Measurements from ENCODE around the gene CDKN1C. TPM values are rescaled to one million over a fixed set of nuclear protein-coding genes. Genes with fewer than 3 reads are reported as not detected.

CDKN1C gene
- total RNA-seq, 1 donor from 2014 or later = 9.5 TPM

- DNase-seq (ENCODE audit: low read depth) (no peak), FAIRE-seq (no peak)
- Histone ChIP-seq H3K27me3 (ENCODE audit: control insufficient read depth, insufficient read depth, low read length) (peaks cover 3% of the 10 kb centered on the region), H3K4me3 (ENCODE audit: low read depth, low read length) (no peak overlapping the region), H3K36me3 (ENCODE audit: control insufficient read depth, insufficient read depth, low read length) (no peaks in the 10 kb centered on the region)
- TF ChIP-seq CTCF (IDR thresholded peaks at IDR 0.05; ENCODE audit: insufficient read depth, low read length, severe bottlenecking) = no peak
These were observed 46.8 kb downstream of the CDKN1C start for GRCh38 chr11:2838676-2839294.

DNA sequence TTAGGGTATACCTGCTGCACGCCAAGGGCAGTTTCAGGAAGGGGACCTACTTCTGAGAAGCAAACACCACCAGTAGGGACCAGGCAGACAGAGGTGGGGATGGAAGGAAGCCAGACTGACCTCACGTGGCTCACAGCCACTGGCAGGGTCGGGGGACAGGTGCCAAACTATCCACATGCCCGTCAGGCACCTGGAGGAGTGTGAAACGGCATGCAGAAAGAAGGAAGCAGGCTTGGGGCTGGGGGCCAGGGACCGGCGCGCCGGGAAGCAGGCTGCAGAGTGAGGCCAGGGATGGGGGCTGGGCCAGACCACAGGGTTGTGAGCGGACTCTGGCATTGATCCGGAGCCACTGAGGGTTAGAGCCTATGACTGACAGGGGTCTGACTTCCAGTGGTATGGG is 47.5 kb downstream of the CDKN1C start:
- Histone ChIP-seq H3K4me3 (ENCODE audit: low read depth, low read length) (no peak overlapping the region), H3K36me3 (ENCODE audit: control insufficient read depth, insufficient read depth, low read length) (no peaks in the 10 kb centered on the region), H3K27me3 (ENCODE audit: control insufficient read depth, insufficient read depth, low read length) (peaks cover 3% of the 10 kb centered on the region)
- DNase-seq (ENCODE audit: low read depth) (no peak), FAIRE-seq (no peak)
- no peak for TF ChIP-seq CTCF (IDR thresholded peaks at IDR 0.05; ENCODE audit: insufficient read depth, low read length, severe bottlenecking)

DNA sequence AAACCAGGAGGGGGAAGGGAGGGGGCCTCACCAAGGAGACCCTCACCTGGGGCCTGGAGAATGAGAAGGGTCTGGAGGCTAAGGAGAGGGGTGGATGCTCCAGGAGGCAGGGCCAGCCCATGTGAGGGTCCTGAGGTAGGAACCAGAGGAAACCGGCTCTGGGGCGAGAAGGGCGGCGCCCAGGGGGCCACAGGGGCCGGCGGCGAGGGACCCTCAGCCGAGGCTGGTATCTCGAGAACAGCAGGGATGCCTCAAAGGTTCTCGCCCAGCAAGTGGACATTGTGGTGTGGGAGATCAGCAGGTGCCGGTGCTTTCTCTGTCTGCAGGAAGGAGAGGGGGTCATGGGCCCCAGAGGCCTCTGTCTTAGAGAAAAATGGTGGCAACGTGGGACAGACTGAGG is 47.9 kb downstream of the CDKN1C start:
- Histone ChIP-seq H3K4me3 (ENCODE audit: low read depth, low read length) (no peak overlapping the region), H3K27me3 (ENCODE audit: control insufficient read depth, insufficient read depth, low read length) (peaks cover 3% of the 10 kb centered on the region), H3K36me3 (ENCODE audit: control insufficient read depth, insufficient read depth, low read length) (no peaks in the 10 kb centered on the region)
- no peak for DNase-seq (ENCODE audit: low read depth)
- no peak for TF ChIP-seq CTCF (IDR thresholded peaks at IDR 0.05; ENCODE audit: insufficient read depth, low read length, severe bottlenecking)
- no peak for FAIRE-seq

DNA sequence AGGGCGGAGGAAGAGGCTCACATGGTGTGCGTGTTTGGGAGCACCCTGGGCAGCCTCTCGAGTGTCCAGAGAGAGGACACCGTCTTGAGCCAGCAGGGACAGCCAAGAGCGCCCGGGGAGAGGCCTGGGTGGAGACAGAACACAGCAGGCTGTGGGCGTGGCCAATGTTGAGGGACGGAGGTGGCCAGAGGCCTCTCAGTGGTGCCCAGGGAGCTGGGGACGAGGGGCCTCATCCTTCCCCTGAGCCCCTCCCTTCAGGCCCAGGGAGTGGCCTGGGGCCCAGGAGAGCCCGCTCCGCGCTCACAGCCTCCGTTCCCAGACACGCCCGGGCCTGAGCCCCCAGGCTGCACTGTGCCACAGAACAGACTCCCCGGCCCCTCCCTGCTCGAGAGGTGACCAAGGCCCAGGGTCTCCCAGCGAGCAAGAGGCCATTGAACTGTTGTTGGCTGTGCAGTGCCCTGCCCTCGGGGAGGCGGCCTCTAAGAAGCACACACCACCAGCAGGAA is 48.4 kb downstream of the CDKN1C start:
- DNase-seq (ENCODE audit: low read depth) (peak; percentile 10), FAIRE-seq (no peak)
- TF ChIP-seq CTCF (IDR thresholded peaks at IDR 0.05; ENCODE audit: insufficient read depth, low read length, severe bottlenecking) = peak; percentile 38
- Histone ChIP-seq H3K36me3 (ENCODE audit: control insufficient read depth, insufficient read depth, low read length) (no peaks in the 10 kb centered on the region), H3K4me3 (ENCODE audit: low read depth, low read length) (no peak overlapping the region), H3K27me3 (ENCODE audit: control insufficient read depth, insufficient read depth, low read length) (peaks cover 3% of the 10 kb centered on the region)

GRCh38 chr11:2836315-2837095 is 49.1 kb downstream of the CDKN1C start:
- Histone ChIP-seq H3K4me3 (ENCODE audit: low read depth, low read length) (no peak overlapping the region), H3K27me3 (ENCODE audit: control insufficient read depth, insufficient read depth, low read length) (peaks cover 3% of the 10 kb centered on the region), H3K36me3 (ENCODE audit: control insufficient read depth, insufficient read depth, low read length) (no peaks in the 10 kb centered on the region)
- no peak for FAIRE-seq
- TF ChIP-seq CTCF (IDR thresholded peaks at IDR 0.05; ENCODE audit: insufficient read depth, low read length, severe bottlenecking) = no peak
- DNase-seq (ENCODE audit: low read depth) = no peak

Data from bronchial epithelial cell (primary cell).